Inferior parietal cortex (tissue), 1 donor: ENCODE data around the gene SCAMP5.

ENCODE experiments used
- DNase-seq: peaks from one replicate; pipeline ENCODE4 v3.0.0-alpha.2; 2016; ENCODE audit errors: extremely low spot score

Gene SCAMP5, protein sequence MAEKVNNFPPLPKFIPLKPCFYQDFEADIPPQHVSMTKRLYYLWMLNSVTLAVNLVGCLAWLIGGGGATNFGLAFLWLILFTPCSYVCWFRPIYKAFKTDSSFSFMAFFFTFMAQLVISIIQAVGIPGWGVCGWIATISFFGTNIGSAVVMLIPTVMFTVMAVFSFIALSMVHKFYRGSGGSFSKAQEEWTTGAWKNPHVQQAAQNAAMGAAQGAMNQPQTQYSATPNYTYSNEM

DNA sequence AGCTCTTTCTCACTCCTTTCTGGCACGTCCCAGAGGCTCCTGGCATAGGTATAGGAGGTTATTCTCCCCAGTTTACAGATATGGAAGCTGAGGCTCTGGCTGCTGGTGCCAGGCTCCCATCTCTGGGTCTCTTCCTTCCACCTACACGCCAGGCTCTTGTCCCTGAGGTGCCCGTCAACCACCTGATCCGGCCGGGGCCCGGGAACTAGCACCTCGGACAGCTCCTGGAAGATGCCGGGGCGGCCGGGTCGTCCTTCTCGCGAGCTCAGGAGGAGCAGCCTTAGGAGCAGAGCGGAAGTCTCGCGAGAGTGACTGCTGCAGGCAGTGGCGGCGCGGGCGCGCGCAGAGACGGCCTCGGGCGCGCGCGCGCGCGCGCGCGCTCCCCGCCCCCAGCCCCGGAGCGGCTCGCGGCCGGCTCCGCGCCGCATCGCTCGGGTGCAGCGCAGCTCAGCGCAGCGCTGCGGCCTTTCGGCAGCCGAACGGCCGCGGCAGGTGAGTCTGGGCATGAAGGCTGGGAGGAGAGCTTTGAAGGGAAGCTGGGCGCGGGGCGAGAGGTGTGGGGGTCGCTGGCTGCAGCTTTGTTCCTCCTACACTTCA is at the start of gene SCAMP5:
Gene SCAMP5 (plus strand): TSS at position 382 of the 597 bp plus-strand sequence. CDS start 16,277 bp downstream, outside the sequence.
- peak; percentile 90 for DNase-seq

- DNase-seq, result peak; percentile 95
These were observed 45.1 kb upstream of the SCAMP5 start for GRCh38 chr15:74950078-74950908.

DNA sequence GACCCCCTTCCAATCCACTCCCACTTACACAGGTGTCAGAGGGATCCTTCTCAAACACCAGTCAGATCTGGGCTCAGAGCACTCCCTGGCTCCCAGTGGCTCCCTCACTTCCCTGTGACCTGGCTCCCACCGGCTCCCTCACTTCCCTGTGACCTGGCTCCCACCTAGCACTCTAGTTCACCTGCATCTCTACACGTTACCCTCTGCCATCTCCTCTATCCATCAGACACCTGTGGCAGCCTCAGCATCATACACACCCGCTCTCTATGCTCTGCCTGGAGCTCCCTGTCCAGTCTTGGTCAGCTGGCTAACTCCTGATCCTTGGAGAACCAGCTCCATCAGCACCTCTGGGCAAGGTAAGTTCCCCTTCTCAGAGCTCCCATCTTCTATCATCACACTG is 44.4 kb upstream of the SCAMP5 start:
- DNase-seq, result no peak

GRCh38 chr15:74954515-74954914 is 40.8 kb upstream of the SCAMP5 start:
- no peak for DNase-seq

- no peak for DNase-seq
These were observed 40.3 kb upstream of the SCAMP5 start for GRCh38 chr15:74955017-74955416.

DNA sequence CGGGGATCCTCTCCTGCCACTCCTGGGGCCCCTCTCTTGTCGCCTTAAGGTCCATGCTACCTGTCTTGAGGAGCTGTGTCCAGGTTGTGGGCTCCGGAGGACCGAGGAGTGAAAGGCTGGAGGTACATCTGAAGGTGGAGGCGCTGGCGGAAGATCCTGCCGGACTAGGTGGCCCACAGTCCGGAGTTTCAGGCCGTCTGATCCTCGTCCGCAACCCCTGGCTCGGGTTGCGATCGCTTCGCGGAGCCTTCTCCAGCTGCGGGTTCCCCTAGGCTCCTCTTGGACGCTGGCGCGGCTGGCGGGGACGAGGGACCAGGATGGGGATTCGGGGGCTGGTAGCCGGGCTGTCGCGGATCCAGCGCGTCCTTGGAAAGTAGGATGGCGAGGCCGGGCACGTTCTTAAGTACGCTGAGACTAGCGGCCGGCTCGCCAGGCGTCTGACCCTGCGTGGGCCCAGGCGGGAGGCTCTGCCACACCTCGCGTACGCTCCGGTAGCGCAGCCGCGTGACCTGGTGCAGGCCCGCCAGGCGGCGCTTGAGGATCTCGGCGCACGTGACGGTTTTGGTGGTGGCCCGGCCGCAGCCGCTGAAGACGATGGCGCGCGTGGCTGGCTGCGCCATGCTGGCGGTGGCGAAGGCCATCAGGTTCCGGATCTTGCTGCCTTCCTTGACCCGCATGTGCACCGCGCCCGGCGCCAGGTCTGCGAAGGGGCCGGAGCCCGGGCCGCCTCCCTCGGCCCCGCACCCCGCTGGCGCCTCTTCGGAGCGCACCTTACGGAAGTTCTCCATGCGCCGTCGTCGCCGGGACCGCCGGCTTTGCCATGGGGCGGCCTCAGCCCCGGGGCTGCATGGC is 39.3 kb upstream of the SCAMP5 start:
- DNase-seq, result peak; percentile 41

DNA sequence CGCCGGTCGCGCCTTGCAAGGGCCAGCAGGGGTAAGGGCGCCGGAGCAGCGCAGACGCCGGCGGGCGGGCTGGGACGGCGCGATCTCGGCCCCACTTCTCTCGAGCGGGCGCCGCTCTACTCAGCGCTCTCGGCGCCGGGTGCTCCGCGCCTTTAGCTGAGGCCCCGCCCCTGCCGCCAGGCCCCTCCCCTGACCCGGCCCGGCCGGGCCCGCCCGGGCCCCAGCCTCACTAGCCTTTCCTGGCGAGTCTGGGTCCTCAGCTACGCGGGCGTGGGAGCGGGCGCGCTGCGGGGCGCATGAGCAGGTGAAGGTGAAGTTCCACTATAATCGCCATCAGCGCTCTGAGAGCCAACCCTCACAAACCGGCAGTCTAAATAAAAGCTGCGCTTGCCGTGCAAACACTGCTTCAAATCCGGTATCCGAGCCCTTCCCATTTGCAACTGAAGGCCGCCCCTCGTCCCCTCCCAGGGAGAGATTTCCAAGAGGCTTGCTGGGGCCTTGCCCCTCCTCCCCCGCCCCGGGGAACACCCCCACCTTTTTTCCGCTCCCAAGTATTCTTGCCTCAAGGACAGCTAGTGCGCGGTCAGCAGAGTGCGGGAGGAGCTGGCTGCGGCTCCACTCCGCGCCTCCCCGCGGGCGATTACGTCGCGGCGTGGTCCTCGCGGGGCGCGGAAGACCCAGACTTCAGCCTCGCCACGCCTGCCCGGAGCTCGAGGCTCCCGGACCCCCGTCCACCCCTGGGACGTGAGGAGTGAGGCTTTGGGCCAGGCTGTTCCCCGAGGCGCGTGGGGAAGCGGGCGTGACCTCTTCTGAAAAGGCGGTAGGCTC is 38.5 kb upstream of the SCAMP5 start, which contains the start of gene RPP25:
Gene RPP25 (minus strand): TSS at position 125 of the 828 bp plus-strand sequence. CDS start 189 bp downstream, outside the sequence.
- DNase-seq, result peak; percentile 40

GRCh38 chr15:74957476-74958035 is 37.8 kb upstream of the SCAMP5 start:
- no peak for DNase-seq

DNA sequence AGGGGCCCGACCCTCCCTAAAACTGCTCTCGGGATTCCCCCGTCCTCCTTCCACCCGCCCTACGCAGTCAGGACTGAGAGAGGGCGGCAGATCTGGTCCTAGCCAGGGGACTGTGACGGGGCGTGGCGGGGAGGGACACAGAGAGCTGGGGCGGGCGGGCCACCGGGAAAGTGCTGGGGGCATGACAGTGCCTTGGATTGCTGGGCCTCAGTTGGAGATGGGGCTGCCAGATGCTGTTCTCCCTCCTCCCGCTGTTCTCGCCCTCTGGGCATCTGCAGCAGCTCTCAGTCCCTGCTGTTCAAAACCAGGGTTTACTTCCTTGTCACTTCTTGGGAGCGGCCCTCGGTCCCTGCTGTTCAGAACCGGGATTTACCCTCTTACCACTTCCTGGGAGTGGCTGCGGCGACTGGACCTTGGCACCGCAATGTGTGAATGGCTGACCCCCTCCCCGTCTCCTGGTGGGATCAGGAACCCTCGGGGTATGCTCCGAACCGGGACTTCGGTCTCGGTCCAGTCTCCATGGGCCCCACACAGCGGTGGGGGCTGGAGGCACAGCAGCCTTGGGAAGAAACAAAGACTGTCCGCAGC is 36.9 kb upstream of the SCAMP5 start:
- no peak for DNase-seq

- DNase-seq, result no peak
These were observed 36.3 kb upstream of the SCAMP5 start for GRCh38 chr15:74958908-74959585.

- no peak for DNase-seq
These were observed 35.8 kb upstream of the SCAMP5 start for GRCh38 chr15:74959586-74959939.

DNA sequence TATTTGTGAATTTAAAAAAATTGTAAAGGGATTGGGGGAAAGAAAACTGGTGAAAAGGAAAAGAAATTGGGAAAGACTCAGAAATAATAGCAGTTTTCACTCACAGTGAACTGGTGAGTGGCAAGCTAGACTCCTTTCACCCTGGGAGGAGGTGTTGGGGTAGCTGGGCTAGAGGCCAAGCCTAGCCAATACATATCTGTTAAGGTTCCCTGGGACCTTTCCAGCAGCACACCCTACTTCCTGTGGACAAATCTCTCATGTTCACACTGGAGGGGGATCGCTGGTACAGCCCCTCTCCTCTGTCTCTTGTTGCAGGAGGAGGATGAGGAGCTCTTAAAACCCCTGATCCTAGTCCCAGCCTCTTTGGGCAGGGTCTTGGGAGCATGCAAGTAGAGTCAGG is 35.1 kb upstream of the SCAMP5 start:
- no peak for DNase-seq

DNA sequence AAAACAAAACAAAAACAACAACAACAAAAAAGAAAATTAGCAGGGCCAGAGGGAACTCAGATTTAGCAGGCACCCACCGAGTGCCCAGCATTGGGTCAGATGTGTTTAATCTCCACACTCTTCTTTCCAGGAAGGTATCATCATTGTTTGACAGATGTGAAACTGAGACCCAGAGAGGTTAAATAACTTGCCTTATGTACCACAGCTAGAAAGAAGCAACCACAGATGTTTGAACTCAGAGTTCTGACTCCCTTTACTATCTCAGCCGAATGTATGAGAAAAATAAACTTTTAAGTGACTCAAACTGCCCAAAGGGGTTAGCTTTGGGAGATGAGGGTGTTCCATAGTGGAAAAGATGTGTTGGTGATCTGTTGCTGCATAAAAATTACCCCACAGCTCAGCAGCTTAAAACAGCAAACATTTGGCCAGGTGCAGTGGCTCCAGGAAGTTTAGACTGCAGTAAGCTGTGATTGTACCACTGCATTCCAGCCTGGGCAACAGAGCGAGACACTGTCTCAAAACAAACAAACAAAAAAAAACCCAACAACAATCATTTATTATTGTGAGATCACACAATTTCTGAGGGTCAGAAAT is 34.3 kb upstream of the SCAMP5 start:
- DNase-seq, result no peak

DNA sequence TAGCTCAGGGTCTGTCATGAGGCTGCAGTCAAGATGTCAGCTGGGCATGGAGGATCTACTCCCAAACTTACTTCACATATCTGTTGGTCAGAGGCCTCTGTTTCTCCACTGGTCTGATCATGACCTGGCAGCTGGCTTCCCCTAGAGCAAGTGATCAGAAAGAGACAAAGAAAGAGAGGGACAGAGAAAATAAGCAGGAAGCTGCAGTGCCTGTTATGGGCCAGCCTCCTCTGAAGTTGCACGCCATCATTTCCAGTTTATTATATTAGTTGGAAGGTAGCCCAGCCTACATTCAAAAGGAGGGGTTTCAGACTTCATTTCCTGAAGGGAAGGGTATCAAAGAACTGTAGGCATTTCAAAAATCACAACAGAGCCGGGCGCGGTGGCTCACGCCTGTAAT is 33.7 kb upstream of the SCAMP5 start:
- DNase-seq, result no peak

DNA sequence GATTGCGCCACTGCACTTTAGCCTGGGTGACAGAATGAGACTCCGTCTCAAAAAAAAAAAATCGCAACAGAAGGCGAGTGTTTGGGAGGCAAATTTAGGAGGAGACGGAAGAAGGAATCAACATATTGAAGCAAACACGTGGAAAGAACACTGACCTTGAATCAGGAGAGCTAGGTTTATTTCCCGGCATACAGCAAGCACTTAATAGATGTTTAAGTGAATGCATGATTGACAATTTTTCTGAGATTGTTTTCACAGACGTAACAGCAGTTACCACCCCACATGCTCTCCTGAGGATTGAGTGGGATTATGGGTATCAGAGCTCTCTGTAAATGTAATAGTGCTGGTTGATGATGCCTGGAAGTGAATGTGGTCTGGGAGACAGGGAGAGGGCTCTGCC is 33.1 kb upstream of the SCAMP5 start:
- no peak for DNase-seq

GRCh38 chr15:74962671-74963070 is 32.7 kb upstream of the SCAMP5 start:
- DNase-seq, result no peak

- DNase-seq, result no peak
These were observed 32.1 kb upstream of the SCAMP5 start for GRCh38 chr15:74963213-74963612.

- DNase-seq, result no peak
These were observed 30.6 kb upstream of the SCAMP5 start for GRCh38 chr15:74964794-74965193.

DNA sequence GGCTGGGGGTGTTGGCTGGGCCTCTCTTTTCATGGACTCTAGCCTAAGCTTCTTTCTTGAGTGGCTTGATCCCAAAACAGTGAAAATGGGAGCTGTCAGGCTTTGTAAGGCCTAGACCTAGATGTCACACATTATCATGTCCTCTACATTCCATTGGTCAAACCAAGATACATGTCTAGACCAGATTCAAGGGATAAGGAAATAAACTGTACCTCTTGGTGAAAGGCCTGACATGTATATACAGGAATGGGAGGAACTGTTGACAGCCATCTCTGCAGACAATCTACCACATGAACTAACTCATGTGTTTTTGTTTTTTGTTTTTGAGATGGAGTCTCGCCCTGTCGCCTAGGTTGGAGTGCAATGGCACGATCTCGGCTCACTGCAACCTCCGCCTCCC is 27.7 kb upstream of the SCAMP5 start:
- no peak for DNase-seq
